Daoy (cell line): ENCODE data around the gene LMAN1. TPM values are rescaled to one million over a fixed set of nuclear protein-coding genes. Genes with fewer than 3 reads are reported as not detected.

Experiments used
- DNase-seq: peaks from one replicate; pipeline ENCODE4 v3.0.0-alpha.2; 2015; ENCODE audit warnings: low read depth
- total RNA-seq: library from RNA; depleted of rRNA; stranded (reverse); fragments of >200 nt; shearing (Covaris generic); gene quantifications from 2 replicates; pipeline ENCODE4 v1.2.3, GENCODE V29; 2014

LMAN1 gene
- total RNA-seq, 1 experiment from 2014 or later = 120 TPM

DNA sequence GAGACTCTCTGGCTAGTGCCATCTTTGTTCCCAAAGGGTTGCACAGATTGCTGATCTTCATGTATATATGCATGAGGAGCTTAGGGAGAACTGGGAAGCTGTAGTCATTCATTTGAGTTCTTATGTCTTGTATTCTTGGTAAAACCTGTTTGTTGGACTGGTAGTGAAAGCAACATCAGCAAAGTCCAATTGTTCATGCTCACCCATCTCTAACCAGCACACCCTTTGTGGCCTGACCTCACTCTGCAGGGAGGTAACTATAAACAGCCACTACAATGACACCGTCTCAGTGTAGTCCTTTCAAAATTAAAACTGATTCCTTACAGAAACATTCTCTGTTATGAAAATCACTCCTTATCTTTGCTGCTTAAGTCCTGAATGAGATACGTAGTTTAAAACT, 13.9 kb upstream of the LMAN1 start:
- no peak for DNase-seq

DNA sequence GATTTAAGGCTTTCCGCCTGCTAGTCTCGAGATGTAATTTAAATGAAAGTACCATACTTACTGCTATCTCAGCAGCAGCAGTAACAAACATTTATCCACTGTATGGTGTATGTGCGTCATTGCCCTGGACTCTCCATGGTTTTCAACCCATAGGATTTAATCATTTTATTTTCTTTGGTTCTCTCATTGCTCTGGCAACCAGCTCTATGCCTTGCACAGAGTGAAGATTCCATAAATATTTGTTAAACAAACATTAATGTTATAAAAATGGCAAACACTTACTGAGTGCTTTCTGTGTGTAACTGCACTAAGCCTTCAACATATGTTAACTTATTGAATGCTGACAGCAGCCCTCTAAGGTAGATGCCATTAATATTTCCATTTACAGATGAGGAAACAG, 1.3 kb upstream of the LMAN1 start:
- DNase-seq = no peak

DNA sequence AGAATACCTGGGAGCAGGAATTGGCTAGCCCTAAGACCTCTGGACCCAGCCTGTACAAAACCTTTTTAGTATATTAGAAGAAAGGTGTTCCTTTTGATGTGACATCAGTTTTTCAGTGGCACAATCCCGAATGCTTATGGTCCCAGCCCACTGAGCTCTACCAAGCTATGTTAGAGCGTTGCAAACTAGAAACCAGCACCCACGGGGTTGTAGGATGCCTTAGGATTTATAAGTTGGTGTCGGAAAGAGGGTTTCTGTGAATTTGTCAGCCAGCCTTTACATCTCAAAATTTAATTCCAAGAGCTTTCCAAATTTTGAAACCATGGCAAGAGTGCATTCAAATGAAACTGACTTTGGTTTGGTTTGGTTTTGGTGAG, 499 bp upstream of the LMAN1 start:
- no peak for DNase-seq

DNA sequence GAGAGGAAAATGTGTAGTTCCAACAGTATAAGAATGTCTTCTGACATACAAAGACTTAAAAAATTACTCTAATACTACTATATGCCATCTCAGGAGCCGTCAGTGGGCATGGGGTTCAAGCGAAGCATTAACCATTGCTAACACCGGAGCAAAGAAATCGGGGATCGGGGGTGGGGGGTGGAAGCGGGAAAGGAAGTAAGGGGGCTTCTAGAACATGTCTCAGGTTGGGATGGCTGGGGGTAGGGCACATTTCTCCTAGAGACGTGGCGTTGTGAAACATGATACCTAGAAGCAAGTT, 702 bp downstream of the LMAN1 start:
- peak; percentile 65 for DNase-seq

DNA sequence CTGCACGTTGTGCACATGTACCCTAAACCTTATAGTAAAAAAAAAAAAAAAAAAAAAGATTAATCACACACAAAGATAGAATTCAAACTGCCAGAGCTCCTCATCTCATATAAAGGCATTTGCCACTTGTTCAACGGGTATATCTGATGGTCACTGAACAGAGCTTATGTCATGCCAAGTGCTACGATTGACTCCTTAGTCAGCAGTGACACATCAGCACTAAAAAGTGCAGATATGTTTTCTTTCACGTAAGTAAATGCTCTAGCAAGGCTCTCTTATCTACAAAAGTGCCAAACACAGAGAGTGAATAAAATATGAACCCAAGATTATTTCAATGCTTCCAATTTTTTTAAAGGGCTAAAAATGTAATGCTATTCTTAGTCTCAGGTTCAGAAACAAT, 1.1 kb downstream of the LMAN1 start:
- peak; percentile 67 for DNase-seq

DNA sequence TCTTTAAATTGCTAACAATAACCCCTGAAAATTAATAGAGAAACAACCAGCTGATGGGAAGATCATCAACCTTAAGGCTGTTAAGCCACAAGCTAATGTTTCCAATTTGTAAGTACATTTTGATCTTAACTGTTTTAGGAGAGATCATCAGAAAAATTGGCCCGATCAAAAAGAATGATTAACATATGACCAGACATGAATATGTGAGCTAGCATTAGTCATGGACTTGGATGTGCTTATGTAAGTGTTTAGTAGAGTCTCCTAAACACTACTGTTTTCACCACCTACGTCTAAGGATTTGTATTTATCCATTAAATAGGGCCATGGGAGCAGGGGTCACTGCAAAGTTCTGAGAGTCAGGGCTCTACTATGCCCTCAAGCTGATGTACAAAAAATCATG, 4.3 kb downstream of the LMAN1 start:
- DNase-seq = no peak

DNA sequence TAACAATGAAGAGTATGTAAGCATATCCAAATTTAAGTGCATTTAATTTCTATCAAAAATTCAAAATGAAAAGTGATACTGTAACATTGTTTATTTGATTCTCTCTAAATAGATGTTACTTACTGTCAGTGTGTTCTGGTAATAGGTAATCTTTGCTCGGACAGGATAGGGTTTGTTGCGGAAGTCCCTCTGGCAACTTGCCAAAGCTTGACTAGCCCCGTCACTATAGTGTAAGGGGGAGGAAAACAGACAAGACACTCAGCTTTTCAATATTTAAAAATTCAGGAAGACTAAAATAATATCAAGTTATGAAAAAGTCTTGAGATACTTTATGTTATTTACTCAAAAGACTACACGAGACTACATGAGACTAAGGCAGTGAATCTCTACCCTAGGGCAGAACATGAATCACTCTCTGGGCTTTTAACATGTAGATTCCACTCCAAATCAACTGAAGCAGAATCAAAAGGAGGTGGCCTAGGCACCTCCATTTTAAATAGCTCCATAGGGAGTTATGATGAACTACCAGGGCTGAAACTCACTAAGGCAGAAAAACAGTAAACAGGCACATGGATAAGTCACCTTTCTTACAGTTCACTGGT, 5.9 kb downstream of the LMAN1 start:
- DNase-seq = no peak

DNA sequence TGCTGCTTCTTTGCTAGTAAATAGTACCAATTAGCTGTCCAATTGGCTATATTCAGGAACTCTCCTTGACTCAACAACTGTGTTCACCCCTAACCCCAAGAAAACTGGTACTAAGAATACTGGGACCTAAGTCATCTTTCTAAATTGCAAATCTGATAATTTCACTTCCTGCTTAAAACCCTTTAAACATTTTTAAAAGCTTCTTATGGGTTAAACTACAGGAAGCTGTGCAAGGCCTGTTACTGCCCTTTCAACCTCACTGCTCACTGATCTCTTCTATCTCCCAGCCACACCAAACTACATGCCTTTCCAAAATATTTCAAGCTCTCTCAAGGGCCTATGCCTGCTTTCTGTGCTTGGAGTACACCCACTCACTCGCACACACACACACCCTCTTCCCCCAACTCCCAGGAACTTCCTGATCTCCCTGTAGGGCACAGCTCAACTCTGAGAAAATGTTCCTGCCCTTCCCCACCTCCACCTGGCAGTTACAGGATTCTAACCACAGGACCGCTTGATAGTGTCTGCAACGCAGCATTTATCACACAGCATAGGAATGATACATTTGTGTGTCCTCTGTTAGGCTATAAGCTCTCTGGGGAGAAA, 6.7 kb downstream of the LMAN1 start:
- DNase-seq = no peak

DNA sequence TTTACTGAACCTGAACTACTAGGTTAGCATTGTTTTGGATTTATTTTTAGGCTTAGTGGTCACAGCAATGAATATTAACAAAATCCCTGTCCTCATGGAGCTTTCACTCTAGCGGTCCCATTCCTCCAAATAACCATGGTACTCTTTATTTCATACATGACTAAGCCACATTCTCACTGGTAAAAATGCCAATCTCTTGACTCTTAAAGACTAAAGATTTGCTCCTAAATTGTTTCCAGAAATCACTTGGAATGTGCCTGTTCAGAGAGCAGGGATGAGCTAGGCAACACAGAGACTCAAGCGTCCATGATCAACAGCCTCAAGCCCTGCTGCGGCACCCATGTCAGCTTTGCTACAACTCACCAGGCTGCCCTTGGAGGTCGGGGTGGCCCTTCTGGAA, 13.5 kb downstream of the LMAN1 start:
- no peak for DNase-seq

DNA sequence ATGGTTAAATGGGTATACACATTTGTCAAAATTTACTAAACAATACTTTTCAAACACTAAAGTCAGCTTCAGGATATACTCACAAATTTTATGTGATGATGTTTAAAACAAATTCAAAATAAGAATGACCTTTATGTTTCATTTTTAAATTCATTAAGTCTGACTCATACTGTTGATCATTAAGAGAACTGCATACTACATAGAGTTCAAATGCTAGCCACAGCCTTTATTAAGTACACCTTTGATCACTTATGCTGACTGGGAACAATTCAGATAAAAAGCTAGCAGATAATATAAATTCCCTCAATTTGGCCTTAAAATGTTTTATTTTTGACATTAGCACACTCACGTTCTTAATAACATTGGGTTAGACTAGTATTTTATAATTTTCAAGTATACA, 14.1 kb downstream of the LMAN1 start:
- DNase-seq = no peak

DNA sequence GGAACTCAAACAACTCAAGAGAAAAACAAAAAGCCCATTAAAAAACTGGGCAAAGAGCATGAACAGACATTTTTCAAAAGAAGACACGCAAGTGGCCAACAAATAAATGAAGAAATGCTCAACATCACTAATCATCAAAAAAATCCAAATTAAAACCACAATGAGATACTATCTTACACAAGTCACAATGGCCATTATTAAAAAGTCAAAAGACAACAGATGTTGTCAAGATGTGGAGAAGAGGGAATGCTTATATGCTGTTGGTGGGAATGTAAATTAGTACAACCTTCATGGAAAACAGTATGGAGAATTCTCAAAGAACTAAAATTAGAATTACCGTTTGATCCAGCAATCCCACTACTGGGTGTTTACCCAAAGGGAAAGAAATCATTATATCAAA, 15.1 kb downstream of the LMAN1 start:
- DNase-seq = no peak

DNA sequence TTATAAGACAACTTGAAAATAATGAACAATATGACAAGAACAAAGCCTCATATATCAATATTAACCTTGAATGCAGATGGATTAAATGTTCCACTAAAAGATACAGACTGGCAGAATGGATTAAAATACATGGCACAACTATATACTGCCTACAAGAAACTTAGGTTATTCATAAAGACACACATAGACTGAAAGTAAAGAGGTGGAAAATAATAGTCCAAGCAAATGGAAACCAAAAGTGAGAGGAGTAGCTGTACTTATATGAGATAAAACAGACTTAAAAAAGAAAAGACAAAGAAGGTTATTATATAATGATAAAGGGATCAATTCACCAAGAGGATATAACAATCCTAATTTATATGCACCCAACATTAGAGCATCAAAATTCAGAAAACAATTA, 18.2 kb downstream of the LMAN1 start:
- DNase-seq = no peak

DNA sequence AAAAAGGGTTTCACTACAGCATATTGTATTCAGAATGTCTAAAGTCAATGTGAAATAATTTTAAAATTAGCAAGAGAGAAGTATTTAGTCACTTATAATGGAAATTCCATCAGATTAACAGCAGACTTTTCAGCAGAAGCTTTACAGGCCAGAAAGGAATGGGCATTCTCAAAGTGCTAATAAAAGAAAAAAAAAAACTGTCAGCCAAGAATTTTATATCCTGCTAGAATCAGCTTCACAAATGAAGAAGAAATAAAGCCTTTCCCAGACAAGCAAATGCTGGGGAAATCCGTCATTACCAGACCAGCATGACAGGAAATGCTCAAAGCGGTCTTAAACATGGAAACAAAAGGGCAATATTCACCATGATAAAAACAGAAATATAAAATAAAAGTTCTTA, 18.8 kb downstream of the LMAN1 start:
- DNase-seq = no peak

DNA sequence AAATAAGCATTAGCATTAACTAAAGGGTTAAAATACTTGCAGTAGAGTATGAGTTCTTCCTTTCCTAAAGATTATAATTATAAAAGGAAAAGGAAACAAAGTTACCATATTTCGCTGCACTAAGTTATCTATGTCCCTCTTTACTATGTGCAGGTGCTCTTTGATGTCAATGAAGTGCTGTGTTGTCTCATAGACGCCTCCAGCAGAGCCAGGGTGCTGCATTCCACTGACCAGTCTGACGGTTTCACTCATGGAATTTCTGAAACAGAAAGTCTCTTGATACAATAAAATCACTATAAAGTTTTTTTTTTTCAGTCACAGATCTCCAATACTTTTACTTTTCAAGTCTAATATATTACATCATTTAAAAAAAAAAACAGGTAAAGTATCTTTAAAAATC, 26.1 kb downstream of the LMAN1 start:
- DNase-seq = no peak

DNA sequence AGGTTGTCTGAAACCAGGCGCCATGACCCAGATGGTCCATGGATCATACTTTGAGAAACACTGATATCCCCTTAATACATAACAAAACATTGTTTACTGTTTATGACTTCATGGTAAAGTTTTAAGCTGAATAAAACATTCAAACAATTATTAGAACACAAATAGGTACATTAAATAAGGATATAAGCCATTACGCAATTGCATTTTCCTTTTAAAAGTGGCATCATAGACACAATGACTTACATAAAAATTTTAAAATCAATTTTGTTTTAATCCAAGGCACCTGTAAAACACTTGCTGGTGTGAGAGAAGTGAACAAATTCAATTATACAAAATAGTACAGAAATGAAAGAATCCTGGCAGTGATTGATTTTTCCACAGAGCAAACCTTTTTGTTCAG, 30.4 kb downstream of the LMAN1 start:
- DNase-seq = no peak

DNA sequence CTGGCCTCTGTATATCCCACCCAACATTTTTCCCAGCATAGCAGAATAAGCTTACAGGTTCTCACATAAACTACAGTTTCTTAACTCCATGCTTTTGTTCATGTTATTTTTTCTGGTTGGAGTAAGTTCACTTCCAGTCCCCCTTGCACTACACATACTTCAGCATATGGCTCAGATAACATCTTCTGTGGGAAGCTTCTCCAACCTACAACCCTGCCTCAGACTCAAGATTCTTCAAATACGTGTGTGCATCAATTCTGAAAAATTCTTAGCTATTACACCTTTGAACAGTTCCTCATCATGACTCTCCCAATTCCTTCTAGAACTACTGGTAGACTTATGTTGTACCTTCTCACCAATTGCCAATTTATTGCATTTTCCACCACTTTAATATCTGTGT, 33.1 kb downstream of the LMAN1 start:
- DNase-seq = no peak

DNA sequence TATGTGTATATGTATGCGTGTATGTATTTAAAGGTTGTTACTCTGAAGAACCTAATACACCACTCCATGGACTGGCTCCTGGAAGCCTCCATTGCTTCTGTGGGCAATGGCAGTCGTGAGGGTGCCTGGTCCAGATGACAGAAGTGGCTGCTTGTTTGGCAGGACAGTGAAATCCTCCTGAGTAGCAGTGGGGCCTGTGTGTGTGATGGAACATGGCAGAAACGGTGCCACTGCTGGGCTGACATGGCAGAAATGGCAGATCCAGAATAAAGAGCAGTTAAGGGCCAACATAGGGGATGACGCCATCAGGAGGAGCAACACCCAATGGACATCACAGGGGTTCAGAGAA, 34.5 kb downstream of the LMAN1 start:
- DNase-seq = no peak

DNA sequence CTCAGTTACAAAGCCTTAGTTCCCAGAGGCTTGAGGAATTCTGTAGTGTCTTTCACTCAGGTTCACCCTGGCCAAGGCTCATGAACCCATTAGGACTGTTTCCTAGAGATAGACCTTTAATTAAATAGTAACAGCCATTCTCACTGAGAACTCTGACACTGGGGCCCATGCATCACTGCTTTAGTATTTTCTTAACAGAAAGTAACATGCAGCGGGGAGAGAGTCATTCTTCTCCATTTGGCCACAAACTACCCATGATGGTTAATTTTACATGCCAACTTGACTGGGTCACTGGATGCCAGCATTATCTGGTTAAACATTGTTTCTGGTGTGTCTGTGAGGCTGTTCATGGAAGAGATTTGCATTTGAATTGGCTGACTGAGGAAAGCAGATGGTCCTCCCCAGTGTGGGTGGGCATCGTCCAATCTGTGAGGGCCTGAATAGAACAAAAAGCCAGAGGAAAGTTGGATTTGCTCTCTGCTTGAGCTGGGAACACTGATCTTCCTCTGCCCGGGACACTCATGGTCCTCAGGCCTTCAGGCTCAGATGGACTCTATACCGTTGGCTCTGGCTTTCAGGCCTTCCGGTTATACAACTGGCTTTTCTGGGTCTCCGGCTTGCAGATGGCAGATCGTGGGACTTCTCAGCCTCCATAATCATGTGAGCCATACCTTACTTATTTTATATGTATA, 35.0 kb downstream of the LMAN1 start:
- peak; percentile 37 for DNase-seq

DNA sequence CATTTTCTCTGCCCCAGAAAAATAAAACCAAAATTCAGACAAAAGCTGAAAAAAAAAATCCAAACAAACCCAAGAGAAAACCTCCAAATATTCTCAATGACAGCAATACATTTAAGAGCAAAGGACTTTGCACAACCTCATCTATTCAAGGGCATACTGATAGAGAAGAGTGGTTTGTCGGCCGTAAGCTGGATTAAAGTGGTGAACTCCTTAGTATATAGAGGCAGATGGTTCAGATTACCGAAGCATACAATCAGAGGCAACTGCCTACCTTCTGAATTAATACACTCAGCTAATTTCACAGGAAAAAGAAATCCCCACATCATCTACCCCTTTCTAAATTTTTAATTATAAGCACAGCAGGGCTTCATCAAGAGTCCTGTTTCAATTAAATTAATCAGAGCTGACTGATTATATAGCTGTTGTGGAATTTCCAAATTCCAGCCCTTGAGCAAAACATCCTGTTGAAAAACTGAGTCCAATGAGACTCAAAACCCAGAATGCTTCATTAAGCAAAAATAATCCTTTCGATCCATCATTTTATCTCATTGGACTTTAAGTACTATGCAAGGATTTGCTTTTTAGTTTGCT, 40.5 kb downstream of the LMAN1 start, which contains the start of gene CPLX4:
TSS of gene CPLX4 (minus strand) at position 190 of the 591 bp plus-strand sequence. CDS start at position 3, 187 bp downstream.
- DNase-seq = no peak

DNA sequence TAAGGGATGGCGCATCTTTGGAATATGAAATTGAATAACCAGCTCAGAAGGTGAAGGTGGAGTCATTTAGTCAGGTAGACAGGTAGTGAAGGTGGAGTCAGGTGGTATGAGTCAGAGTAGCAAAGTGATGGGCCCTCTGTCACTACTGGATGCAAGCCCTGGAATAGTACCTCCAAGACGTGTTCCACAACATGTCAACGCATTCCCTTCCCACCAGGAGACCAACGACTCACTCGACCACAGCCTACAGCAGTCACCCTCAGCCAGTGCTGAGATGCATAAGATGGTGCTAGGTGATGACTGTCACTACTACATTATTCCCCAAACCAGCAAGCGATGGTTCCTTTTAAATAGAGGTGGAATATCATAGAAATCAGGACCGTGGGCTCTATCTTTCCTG, 47.4 kb downstream of the LMAN1 start:
- DNase-seq = peak; percentile 46

DNA sequence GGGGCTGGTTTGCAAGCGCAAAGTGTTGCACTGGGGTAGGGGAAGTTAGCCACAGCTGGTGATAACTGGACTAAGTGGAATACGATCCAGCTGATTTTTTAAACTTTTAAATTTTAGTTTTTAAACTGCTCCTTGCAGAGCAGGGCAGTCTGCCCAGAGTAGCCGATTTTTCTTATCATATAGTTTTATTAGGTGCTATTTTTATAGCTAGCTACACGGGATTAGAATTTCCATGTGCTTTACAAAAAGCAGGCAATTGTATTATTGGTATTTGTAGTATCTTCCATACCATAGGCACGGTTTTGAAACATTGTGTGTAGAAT, 50.2 kb downstream of the LMAN1 start:
- DNase-seq = no peak

DNA sequence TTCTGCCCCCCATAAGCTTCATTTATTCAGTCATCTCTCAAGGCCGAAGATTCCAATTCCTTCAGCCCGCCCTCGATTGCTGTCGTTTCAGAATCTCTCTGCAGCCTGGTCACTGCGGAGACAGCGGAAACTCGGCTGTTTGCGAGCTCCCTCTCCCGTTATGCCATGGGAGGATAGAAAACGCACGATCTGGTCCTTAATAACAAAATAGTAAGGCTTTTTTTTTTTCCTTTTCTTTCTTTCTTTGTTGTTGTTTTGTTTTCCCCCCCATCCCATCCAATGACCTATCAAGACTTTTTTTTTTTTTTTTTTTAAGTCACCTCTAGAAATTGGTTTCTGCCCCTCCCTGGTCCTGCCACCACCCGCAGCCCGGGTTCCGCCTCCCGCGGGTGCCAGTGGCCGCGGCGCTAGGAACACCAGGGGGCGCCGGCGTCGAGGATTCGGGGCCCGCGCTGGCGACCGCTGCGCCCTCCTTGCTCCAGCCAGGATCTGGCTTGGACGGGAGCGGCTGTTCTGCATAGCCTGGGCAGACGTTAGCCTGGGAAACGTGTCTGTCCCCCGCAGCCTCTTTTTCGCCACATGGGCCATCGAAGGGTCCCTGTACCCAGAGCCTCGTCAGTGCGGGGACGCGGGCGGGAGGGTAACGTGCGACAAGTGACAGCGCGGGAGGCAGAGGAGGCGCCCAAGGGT, 50.7 kb downstream of the LMAN1 start:
- DNase-seq = peak; percentile 80

DNA sequence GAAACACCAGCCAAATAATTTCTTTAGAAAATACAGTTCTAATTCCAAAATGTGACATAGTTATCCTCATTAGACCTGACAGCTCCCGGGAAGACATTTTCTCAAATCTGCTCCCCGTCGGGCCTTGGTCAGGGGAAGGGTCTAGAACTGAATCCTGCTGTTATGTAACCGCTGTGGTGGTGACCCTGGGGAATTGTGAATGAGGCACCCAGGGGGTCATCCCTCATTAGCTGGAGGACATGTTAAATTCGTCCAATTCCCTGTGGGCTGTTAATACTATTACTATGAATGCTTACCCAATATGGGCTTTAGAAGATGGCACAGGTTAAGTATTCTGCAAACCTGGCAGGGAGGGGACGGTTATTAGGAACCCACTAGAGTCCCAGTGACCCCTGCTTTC, 52.4 kb downstream of the LMAN1 start:
- DNase-seq = no peak
